Esophagus muscularis mucosa (tissue), 3 donors: ENCODE data around the gene L3MBTL2.

Experiments
- POLR2A ChIP-seq: fragments of 450-650 bp; IDR thresholded peaks from one replicate; pipeline ENCODE4 v1.6.1; 2017; ENCODE audit warnings: antibody characterized with exemption, moderate library complexity, mild to moderate bottlenecking, low read depth
- TF ChIP-seq, protein P1 (sequence below), 3 experiments: fragments of 200-600 bp in 2 of 3; fragments of 450-650 bp in 1 of 3; sonication (generic) in 2 of 3; IDR thresholded peaks; one replicate each; pipeline ENCODE4 v1.5.1; 2017 to 2019; ENCODE audit warnings: antibody characterized with exemption in 3 of 3, mild to moderate bottlenecking in 2 of 3, moderate library complexity in 1 of 3

DNA sequence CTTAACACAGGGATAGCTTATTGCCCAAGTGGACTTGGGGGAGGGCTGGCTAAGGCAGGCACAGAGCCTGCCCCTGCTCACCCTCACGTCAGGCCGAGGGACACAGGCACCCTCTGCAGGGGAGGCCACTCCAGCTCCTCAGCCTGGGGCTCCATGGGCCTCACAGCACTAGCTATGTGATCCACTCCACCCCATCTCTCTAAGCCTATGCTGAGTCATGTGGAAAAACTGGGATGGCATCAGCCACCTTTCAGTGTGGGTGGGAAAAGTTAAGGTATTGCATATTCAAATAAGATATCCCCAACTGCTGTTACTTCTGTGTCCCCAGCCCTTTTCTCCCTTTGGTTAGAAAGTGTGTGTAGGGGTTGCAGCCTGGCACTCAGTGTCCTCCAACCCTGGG is 58.6 kb downstream of the L3MBTL2 start:
- no peak for TF ChIP-seq POLR2A
- TF ChIP-seq, protein P1, sequence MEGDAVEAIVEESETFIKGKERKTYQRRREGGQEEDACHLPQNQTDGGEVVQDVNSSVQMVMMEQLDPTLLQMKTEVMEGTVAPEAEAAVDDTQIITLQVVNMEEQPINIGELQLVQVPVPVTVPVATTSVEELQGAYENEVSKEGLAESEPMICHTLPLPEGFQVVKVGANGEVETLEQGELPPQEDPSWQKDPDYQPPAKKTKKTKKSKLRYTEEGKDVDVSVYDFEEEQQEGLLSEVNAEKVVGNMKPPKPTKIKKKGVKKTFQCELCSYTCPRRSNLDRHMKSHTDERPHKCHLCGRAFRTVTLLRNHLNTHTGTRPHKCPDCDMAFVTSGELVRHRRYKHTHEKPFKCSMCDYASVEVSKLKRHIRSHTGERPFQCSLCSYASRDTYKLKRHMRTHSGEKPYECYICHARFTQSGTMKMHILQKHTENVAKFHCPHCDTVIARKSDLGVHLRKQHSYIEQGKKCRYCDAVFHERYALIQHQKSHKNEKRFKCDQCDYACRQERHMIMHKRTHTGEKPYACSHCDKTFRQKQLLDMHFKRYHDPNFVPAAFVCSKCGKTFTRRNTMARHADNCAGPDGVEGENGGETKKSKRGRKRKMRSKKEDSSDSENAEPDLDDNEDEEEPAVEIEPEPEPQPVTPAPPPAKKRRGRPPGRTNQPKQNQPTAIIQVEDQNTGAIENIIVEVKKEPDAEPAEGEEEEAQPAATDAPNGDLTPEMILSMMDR (IDR thresholded peaks at IDR 0.05) = no peak
